Urinary bladder (tissue), 4 donors: Measurements from ENCODE around the gene ASIC5. TPM values are rescaled to one million over a fixed set of nuclear protein-coding genes. Genes with fewer than 3 reads are reported as not detected.

Experiments
- DNase-seq: peaks from one replicate; pipeline ENCODE4 v3.0.0-alpha.2; 2015; ENCODE audit errors: extremely low spot score
- H3K27ac ChIP-seq: one replicate; pipeline ENCODE4 v1.5.1; 2013; ENCODE audit warnings: low read depth, mild to moderate bottlenecking, moderate library complexity
- H3K36me3 ChIP-seq: one replicate; pipeline ENCODE4 v1.6.1; 2013; ENCODE audit warnings: mild to moderate bottlenecking, moderate library complexity; ENCODE audit not compliant: insufficient read depth
- H3K4me1 ChIP-seq: one replicate; pipeline ENCODE4 v1.6.1; 2013; ENCODE audit warnings: mild to moderate bottlenecking, moderate library complexity; ENCODE audit not compliant: insufficient read depth
- H3K4me3 ChIP-seq: one replicate; pipeline ENCODE4 v1.5.1; 2013; ENCODE audit warnings: low read depth, low read length
- WGBS: extraction: QIAGEN DNeasy Blood & Tissue Kit; methylation state at CpG from one replicate; pipeline ENCODE4 v1.1.7; 2013; 5-methylcytosine and 5-hydroxymethylcytosine counted together
- polyA plus RNA-seq: library from polyadenylated mRNA; stranded (reverse); fragments of 200-250 nt; gene quantifications from one replicate; pipeline ENCODE4 v1.2.3, GENCODE V29; 2013
- total RNA-seq: library from RNA; depleted of rRNA; stranded (reverse); fragments of >200 nt; gene quantifications from one replicate; pipeline ENCODE4 v1.2.3, GENCODE V29; 2014
- donor health status: healthy with polysubstance abuse.
- donor health status: healthy.

Gene ASIC5
- total and polyA plus RNA-seq, 2 donors, result not detected

DNA sequence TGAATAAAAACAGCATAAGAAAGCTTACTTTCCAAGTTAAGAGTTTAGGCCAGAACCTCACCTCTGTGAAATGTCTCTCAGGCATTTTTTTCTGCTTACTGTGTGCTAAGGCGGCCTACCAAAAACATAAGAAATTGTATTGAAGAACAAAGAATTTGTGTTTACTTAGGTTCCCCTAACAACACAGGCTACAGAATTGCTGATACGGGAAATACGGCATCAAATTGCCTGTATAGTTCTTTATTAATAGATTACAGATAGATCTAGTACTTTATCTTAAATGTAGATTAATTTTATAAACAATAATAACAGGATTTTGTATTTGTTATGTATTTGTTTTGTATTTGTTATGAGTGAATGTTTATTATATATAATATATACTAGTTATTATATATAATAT is 12.9 kb downstream of the ASIC5 start:
- no peak overlapping the region for H3K4me3 ChIP-seq
- DNase-seq, result no peak
- WGBS, result 99% methylated on average over 3 of the region's 3 CpGs
- no peaks in the 10 kb centered on the region for H3K4me1 ChIP-seq
- H3K36me3 ChIP-seq, result no peaks in the 10 kb centered on the region
- no peak overlapping the region for H3K27ac ChIP-seq

DNA sequence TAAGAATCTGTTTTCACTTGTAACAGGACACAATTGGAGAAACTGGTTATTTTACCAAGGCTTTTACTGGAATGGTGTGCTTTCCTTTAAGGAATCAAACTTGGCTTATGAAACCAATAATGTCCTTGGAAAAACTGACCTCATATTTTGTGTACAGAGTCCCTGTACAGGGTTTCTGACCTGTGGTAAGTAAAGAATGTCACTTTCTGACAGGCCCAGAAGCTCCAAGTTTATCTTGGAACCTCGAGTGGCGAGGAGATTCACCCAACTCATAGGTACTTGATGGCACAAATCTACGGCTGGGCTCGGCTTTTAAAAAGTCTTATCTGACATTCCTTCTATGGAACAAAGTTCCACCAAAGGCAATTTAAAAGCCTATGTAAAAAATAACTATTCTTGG is 17.0 kb downstream of the ASIC5 start:
- no peak overlapping the region for H3K4me3 ChIP-seq
- no peaks in the 10 kb centered on the region for H3K4me1 ChIP-seq
- no peak for DNase-seq
- no peaks in the 10 kb centered on the region for H3K36me3 ChIP-seq
- WGBS, result 76% methylated on average over 4 of the region's 4 CpGs
- no peak overlapping the region for H3K27ac ChIP-seq

DNA sequence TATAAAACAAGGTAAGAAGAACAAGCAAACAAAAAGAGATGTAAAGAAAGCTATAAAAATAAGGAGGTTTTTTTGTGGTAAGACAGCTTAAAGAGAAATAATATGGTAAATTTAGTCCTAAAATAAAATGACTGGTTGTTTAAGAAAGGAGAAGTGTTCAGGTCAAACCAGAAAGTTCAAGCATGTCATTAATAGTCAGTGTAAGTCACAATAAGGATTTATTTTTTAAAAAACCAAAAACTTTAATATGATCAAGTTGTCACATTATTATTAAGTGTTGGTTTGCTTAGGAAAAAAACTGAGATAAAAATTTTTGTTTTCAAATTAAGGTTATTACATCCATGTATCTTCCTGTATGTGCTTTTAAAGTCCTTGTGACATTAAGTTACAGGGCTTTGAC is 19.1 kb downstream of the ASIC5 start:
- Histone ChIP-seq H3K4me3 (no peak overlapping the region), H3K36me3 (no peaks in the 10 kb centered on the region), H3K4me1 (no peaks in the 10 kb centered on the region), H3K27ac (no peak overlapping the region)
- DNase-seq, result no peak

DNA sequence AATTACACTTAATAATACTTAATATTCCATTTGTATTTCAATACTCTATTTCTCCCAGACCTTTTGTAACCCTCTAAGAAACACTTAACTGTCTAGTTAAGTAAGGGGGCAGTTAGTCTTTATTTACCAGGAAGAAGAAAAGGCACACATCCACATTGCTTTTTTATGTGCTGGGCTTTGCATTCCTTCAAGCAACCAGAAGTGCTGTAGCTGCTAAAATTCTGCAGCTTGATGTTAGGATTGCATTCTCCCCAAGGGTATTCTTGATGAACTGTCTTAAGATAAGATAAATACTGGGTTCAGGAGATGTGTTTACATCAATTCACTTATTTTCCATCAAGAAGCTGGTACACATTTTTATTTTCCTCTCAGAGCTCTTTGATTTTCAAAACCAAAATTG is 24.0 kb downstream of the ASIC5 start:
- DNase-seq, result no peak
- no peaks in the 10 kb centered on the region for H3K36me3 ChIP-seq

DNA sequence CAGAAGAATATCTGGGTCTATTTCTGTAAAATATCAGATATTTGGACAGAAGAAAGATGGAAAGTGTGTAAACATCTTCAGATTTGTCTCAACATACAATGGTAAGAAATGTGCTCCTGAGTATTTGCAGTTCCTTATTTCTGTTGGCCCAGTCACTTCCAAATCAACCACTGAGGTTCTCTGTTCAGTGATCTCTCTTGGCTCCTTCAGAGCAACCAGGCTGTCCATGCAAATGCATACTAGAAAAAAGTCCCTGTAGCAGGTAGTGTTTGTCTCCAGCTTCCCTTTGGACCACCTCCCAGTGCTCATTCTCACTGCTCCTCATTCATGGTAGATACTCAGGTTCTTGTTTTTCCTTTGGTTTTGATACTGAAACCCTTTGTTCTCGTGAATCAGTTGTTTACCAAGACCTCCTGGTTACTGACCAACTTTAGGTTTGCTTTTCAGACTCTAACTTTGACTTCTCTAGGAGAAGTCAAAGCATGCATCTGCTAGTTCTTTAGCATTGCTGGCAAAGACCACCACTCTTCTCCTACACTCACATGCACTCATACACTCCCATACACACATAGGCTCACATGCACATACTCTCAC is 28.8 kb downstream of the ASIC5 start:
- DNase-seq, result no peak

More for the DNA sequence above, 24.0 kb downstream of the ASIC5 start:
- H3K4me3 ChIP-seq, result no peak overlapping the region
- no peak overlapping the region for H3K27ac ChIP-seq
- H3K4me1 ChIP-seq, result no peaks in the 10 kb centered on the region

DNA sequence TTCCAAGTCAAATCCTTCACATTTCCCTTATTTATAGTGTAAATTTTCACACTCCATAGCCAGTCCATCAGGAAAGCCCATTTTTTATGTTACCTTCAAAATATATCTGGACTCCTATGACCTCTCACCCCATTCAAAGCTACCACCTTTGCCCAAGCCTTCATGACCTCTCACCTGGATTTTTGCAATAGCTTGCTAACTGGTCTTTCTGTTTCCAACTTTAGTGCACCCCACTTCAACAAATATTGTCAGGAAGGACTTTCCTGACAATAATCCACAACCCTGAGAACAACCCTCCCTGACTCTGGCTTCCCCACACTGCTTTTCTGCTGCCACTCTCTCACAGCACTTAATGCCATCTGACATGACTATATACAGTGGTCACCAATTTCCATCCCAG is 33.4 kb downstream of the ASIC5 start:
- Histone ChIP-seq H3K4me1 (no peaks in the 10 kb centered on the region), H3K27ac (no peak overlapping the region), H3K4me3 (no peak overlapping the region), H3K36me3 (no peaks in the 10 kb centered on the region)
- no peak for DNase-seq

More for the DNA sequence above, 28.8 kb downstream of the ASIC5 start:
- Histone ChIP-seq H3K36me3 (no peaks in the 10 kb centered on the region), H3K4me1 (no peaks in the 10 kb centered on the region), H3K27ac (no peak overlapping the region), H3K4me3 (no peak overlapping the region)
- WGBS, result 78% methylated on average over 1 of the region's 1 CpG

DNA sequence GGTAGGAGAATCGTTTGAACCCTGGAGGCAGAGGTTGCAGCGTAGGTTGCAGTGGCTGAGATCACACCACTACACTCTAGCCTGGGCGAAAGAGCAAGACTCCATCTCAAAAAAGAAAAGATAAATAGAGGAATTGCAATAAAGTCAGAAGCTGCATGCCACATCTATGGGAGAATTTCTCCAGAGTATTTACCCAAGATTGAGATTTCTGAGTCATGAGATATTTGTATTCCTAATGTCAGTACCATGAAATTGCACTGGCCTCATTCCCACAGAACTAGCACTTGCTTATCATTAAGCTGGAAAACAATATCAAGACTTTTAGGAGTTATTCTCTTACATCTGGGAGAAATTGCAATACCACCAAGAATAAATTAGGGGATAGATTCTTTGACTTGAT is 37.4 kb downstream of the ASIC5 start:
- WGBS, result 93% methylated on average over 3 of the region's 3 CpGs
- Histone ChIP-seq H3K36me3 (no peaks in the 10 kb centered on the region), H3K4me1 (no peaks in the 10 kb centered on the region), H3K4me3 (no peak overlapping the region), H3K27ac (no peak overlapping the region)
- no peak for DNase-seq

DNA sequence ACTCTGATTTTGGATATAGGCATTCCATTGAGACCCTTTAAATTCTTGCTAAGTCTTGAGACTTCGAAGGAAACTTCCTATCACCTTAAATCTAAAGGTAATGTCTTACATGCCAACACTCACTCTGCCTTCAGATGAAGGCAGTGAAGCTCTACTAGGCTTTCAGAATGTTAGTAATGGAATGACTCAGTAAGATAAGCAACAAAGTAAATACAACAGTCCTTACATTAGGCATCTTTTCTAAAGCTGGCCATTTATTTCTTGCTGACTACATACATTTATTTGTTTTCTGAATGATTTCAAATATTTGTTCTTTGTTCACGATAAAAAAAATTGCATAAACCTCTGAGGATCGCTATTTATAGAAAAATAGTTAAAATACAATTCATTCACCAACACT is 43.5 kb downstream of the ASIC5 start:
- Histone ChIP-seq H3K4me3 (no peak overlapping the region), H3K27ac (no peak overlapping the region), H3K36me3 (no peaks in the 10 kb centered on the region), H3K4me1 (no peaks in the 10 kb centered on the region)
- no peak for DNase-seq
- WGBS, result 71% methylated on average over 3 of the region's 3 CpGs

DNA sequence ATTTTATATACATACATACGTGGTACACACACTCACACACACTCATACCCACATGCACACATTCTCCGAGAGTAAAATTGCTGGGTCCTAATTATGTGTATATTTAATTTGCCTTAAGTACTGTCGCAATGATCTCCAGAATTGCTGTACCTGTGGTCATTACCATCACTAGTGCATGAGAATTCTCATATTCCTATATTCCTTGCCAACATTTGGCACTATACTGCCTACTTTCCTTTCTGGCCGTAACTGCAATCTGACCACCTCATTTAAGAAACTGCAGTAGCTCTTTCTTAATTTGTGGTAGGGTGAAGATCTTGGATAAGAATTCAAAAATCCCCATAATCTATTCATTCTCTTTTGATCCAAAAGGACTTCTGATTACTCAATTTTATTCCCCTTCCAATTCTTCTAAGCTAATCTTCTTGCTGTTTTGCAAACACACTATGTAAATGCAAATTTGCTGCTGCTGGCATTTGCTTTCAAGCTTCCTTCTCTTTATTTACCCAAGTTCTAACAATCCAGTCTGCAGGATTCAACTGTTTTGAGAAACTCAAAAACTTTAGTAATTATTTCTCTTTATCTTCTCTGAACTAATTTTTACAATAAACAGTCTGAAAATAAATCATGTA is 45.1 kb downstream of the ASIC5 start:
- H3K36me3 ChIP-seq, result no peaks in the 10 kb centered on the region
- no peak for DNase-seq
- H3K4me3 ChIP-seq, result no peak overlapping the region
- 84% methylated on average over 4 of the region's 4 CpGs for WGBS
- no peaks in the 10 kb centered on the region for H3K4me1 ChIP-seq
- no peak overlapping the region for H3K27ac ChIP-seq

DNA sequence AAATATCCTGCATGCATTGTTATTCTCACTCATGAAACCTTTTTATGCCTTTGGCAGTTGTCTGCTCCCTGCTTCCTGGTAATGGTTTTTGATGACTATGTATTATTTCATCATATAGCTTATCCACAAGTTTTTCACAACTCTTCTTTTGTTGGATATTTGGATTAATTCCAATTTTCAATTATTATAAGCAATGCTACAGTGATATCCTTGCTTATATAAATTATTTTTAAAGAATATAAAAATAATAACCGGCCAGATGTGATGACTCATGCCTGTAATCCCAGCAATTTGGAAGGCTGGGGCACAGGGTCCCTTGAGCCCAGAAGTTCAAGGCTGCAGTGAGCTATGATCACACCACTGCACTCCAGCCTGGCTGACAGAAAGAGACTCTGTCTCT is 47.0 kb downstream of the ASIC5 start:
- H3K27ac ChIP-seq, result no peak overlapping the region

DNA sequence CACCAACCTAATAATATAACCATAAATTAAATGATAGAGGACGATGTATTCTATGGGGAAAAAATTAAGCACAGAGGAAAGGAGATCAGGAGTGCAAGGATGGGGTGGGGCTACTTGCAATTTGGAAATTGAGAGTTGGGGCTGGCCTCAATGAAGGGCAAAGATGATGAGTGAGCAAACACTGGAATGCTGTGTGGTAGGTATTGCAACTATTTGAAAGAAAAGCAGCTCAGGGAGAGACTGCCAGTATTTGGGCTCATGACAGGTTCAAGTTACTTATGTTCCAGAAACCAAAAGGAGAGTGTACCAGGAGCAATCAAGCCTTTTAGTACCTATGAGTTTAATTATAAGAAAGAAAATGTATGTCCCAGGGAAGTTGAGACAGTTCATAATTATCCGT is 47.4 kb downstream of the ASIC5 start:
- 95% methylated on average over 2 of the region's 2 CpGs for WGBS
- no peak for DNase-seq
- H3K36me3 ChIP-seq, result no peaks in the 10 kb centered on the region
- no peak overlapping the region for H3K4me3 ChIP-seq
- H3K27ac ChIP-seq, result no peak overlapping the region
- H3K4me1 ChIP-seq, result no peaks in the 10 kb centered on the region

More for the DNA sequence above, 47.0 kb downstream of the ASIC5 start:
- WGBS, result 20% methylated on average over 1 of the region's 1 CpG
- no peaks in the 10 kb centered on the region for H3K4me1 ChIP-seq
- DNase-seq, result no peak
- H3K4me3 ChIP-seq, result no peak overlapping the region
- H3K36me3 ChIP-seq, result no peaks in the 10 kb centered on the region

DNA sequence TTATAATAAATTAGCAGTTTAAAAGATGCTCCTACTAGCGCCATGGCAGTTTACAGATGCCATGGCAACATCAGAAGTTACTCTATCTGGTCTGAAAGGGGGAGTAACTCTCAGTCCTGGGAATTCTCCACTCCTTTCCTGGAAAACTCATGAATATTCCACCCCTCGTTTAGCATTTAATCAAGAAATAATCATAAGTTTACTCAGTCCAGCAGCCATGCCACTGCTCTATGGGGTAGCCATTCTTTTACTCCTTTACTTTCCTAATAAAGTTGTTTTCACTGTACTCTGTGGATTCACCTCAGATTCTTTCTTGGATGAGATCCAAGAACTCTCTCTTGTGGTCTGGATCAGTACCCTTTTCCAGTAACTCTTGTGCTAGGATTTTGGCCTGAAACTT is 55.0 kb downstream of the ASIC5 start:
- Histone ChIP-seq H3K36me3 (no peaks in the 10 kb centered on the region), H3K4me3 (no peak overlapping the region), H3K4me1 (no peaks in the 10 kb centered on the region), H3K27ac (no peak overlapping the region)
- no peak for DNase-seq
- 89% methylated on average over 2 of the region's 2 CpGs for WGBS

DNA sequence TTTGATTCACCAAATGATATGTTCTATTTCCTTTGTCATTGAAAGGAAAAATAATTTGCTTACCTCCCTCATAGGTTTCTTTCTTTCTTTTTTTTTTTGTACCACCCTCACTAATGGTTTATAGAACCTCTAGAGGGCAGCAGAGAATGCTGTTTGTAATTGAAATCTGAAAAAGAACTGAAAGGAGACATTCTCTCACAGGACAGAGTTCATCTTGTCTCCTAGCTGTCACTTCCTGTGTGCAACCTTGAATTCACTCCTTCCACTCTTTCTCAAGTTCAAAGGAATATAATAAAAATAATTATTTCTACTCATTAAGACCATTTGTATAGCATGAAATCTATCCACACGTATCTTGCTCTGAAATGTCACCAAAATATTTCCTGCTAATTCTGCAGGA is 56.2 kb downstream of the ASIC5 start:
- Histone ChIP-seq H3K27ac (no peak overlapping the region), H3K4me3 (no peak overlapping the region), H3K36me3 (no peaks in the 10 kb centered on the region), H3K4me1 (no peaks in the 10 kb centered on the region)
- 91% methylated on average over 1 of the region's 1 CpG for WGBS
- DNase-seq, result peak; percentile 39

DNA sequence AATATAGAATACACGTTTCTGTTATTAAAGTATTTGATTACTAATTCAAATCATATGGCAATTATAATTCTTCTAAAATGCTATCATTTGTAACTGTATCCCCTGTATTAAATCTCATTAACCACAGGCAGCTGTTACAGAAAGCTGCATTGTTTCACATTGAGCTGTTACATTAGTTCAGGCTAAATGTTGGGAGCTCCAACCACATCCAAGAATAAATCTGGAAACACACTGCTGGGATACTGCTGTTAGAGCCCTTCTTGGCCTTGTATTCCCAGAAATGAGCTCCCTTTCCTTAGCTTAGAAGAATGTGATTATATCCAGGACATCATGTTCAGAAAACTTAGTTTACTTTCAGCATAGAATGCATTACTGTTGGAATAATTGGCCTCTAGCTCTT is 59.1 kb downstream of the ASIC5 start:
- Histone ChIP-seq H3K36me3 (no peaks in the 10 kb centered on the region), H3K27ac (no peak overlapping the region), H3K4me1 (no peaks in the 10 kb centered on the region), H3K4me3 (no peak overlapping the region)
- 35% methylated on average over 1 of the region's 1 CpG for WGBS
- no peak for DNase-seq

DNA sequence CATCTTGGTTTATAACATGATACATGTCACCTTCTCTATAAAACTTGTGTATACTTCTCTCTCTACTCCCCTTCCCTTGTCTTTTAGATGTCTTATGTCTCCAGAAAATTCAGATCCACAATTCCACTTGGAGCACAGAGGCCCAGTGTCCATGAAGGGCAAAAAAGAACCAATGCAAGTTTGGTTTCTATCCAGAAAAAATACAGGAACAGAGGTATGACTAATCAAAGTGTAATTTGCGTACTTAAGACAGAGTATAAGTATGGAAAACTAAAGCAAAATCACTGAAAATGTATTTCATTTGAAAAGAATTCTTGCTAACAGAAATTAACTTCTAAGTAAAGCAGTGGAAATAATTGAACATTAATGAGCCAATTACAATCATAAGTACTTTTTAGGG is 61.1 kb downstream of the ASIC5 start:
- no peak overlapping the region for H3K27ac ChIP-seq
- H3K4me1 ChIP-seq, result no peaks in the 10 kb centered on the region
- H3K4me3 ChIP-seq, result no peak overlapping the region
- WGBS, result 95% methylated on average over 1 of the region's 1 CpG
- no peaks in the 10 kb centered on the region for H3K36me3 ChIP-seq
- no peak for DNase-seq
